NCI-H2029 (cell line): ENCODE results near the gene PTMS.

Experiments used
- DNase-seq: peaks from one replicate; lab custom pipeline; 2025; lab: John Stamatoyannopoulos, UW

The PTMS gene

GRCh38 chr12:6752167-6752920, 13.8 kb upstream of the PTMS start:
- no peak for DNase-seq

GRCh38 chr12:6752921-6753771, 13.0 kb upstream of the PTMS start, which contains the start of gene MLF2:
TSS of gene MLF2 (minus strand) at chr12:6753141. CDS start at chr12:6752334, 807 bp downstream.
- peak; percentile 97 for DNase-seq

- DNase-seq: no peak
Observed at GRCh38 chr12:6753772-6754356, 12.3 kb upstream of the PTMS start.

- DNase-seq: no peak
Observed at GRCh38 chr12:6754411-6754810, 11.8 kb upstream of the PTMS start.

- DNase-seq: no peak
Observed at GRCh38 chr12:6757028-6757690, 9.0 kb upstream of the PTMS start.

- DNase-seq: no peak
Observed at GRCh38 chr12:6758506-6759095, 7.6 kb upstream of the PTMS start.

- DNase-seq: no peak
Observed at GRCh38 chr12:6759741-6760140, 6.4 kb upstream of the PTMS start.

- no peak for DNase-seq
Observed at GRCh38 chr12:6763380-6763779, 2.8 kb upstream of the PTMS start.

GRCh38 chr12:6764011-6764828, 1.9 kb upstream of the PTMS start:
- DNase-seq: peak; percentile 98

GRCh38 chr12:6765048-6765633, 1.0 kb upstream of the PTMS start:
- DNase-seq: peak; percentile 8

GRCh38 chr12:6766651-6767349, 637 bp downstream of the PTMS start:
- DNase-seq: peak; percentile 65

GRCh38 chr12:6767353-6768319, 1.5 kb downstream of the PTMS start:
- no peak for DNase-seq

GRCh38 chr12:6768437-6768914, 2.3 kb downstream of the PTMS start:
- DNase-seq: no peak

- no peak for DNase-seq
Observed at GRCh38 chr12:6768990-6769389, 2.8 kb downstream of the PTMS start.

GRCh38 chr12:6769666-6770065, 3.5 kb downstream of the PTMS start:
- no peak for DNase-seq

GRCh38 chr12:6770094-6770493, 3.9 kb downstream of the PTMS start:
- no peak for DNase-seq

GRCh38 chr12:6770600-6770999, 4.4 kb downstream of the PTMS start:
- no peak for DNase-seq

- DNase-seq: no peak
Observed at GRCh38 chr12:6771091-6771495, 4.9 kb downstream of the PTMS start.
